IMR-90 (cell line): ENCODE data around the gene EPB41L2. TPM values are rescaled to one million over a fixed set of nuclear protein-coding genes. Genes with fewer than 3 reads are reported as not detected.
A peak's percentile ranks its signal among the peaks of the same experiment; 100 is the strongest.

ENCODE experiments used
- ATAC-seq: fragments of 200-7000 bp; cut with Tn5 transposase; 2 replicates; pipeline ENCODE4 v1.9.1; 2020; ENCODE audit warnings: low read depth, mild to moderate bottlenecking, moderate library complexity
- BruUV-seq: library from RNA; stranded (reverse); fragments of 400-500 nt; replicated peaks from 2 replicates; lab custom pipeline; 2021; lab: Mats Ljungman, UMichigan
- CTCF ChIA-PET: fragments of 300-600 bp; formaldehyde crosslinking; extraction: SDS; loops from one replicate; lab custom pipeline; 2021; ENCODE audit warnings: antibody characterized with exemption; lab: Yijun Ruan, JAX
- POLR2A ChIA-PET: fragments of 300-600 bp; sonication (Branson Sonifier 250); formaldehyde crosslinking; loops from one replicate; lab custom pipeline; 2022; ENCODE audit warnings: antibody characterized with exemption; ENCODE audit not compliant: unreplicated experiment; lab: Charles Lee
- DNase-seq: peaks from one replicate; pipeline ENCODE4 v3.0.0; 2013
- H2AFZ ChIP-seq: replicated peaks from 2 replicates; pipeline ENCODE3; 2013; ENCODE audit warnings: low read length, mild to moderate bottlenecking; ENCODE audit not compliant: poor library complexity
- H2AK5ac ChIP-seq: 2 replicates; pipeline ENCODE4 v1.6.1; 2013; ENCODE audit warnings: low read depth, low read length, inconsistent platforms
- H2AK9ac ChIP-seq: replicated peaks from 2 replicates; pipeline ENCODE3; 2013; ENCODE audit warnings: mild to moderate bottlenecking, low read depth, low read length, moderate library complexity; ENCODE audit not compliant: poor library complexity
- H2BK120ac ChIP-seq: 2 replicates; pipeline ENCODE4 v1.6.1; 2013; ENCODE audit warnings: low read depth, low read length, inconsistent platforms
- H2BK15ac ChIP-seq: 3 replicates; pipeline ENCODE4 v1.6.1; 2013; ENCODE audit warnings: low read depth, low read length, inconsistent platforms
- H2BK20ac ChIP-seq: 2 replicates; pipeline ENCODE4 v1.6.1; 2013; ENCODE audit warnings: low read depth, mild to moderate bottlenecking, inconsistent platforms, low read length, moderate library complexity
- H2BK5ac ChIP-seq: 2 replicates; pipeline ENCODE4 v1.6.1; 2013; ENCODE audit warnings: mild to moderate bottlenecking, low read depth, low read length, inconsistent platforms; ENCODE audit not compliant: poor library complexity, severe bottlenecking
- H3K14ac ChIP-seq: replicated peaks from 2 replicates; pipeline ENCODE4 v1.6.1; 2013; ENCODE audit warnings: low read depth, low read length, inconsistent platforms
- H3K18ac ChIP-seq: 2 replicates; pipeline ENCODE4 v1.6.1; 2013; ENCODE audit warnings: low read depth, low read length, control low read depth
- H3K23ac ChIP-seq: 2 replicates; pipeline ENCODE4 v1.6.1; 2013; ENCODE audit warnings: low read depth, low read length, inconsistent platforms
- H3K27ac ChIP-seq: 2 replicates; pipeline ENCODE4 v1.5.1; 2013; ENCODE audit warnings: mild to moderate bottlenecking, control low read depth, low read length; ENCODE audit not compliant: insufficient read depth
- H3K27me3 ChIP-seq: 2 replicates; pipeline ENCODE4 v1.6.1; 2013; ENCODE audit warnings: low read length; ENCODE audit not compliant: control insufficient read depth, insufficient read depth
- H3K36me3 ChIP-seq: 2 replicates; pipeline ENCODE4 v1.6.1; 2013; ENCODE audit warnings: low read length, mixed read lengths; ENCODE audit not compliant: control insufficient read depth, insufficient read depth
- H3K4ac ChIP-seq: 2 replicates; pipeline ENCODE4 v1.6.1; 2013; ENCODE audit warnings: low read depth, low read length, inconsistent platforms
- H3K4me1 ChIP-seq: 2 replicates; pipeline ENCODE4 v1.6.1; 2013; ENCODE audit warnings: low read length, mixed read lengths; ENCODE audit not compliant: control insufficient read depth, insufficient read depth
- H3K4me2 ChIP-seq: 2 replicates; pipeline ENCODE4 v1.6.1; 2013; ENCODE audit warnings: low read depth, mild to moderate bottlenecking, control low read depth, low read length, moderate library complexity
- H3K4me3 ChIP-seq: 2 replicates; pipeline ENCODE4 v1.5.1; 2013; ENCODE audit warnings: low read depth, mild to moderate bottlenecking, control low read depth, low read length, moderate library complexity; ENCODE audit not compliant: insufficient read depth
- H3K56ac ChIP-seq: 2 replicates; pipeline ENCODE4 v1.6.1; 2013; ENCODE audit warnings: low read length, inconsistent platforms; ENCODE audit not compliant: insufficient read depth; ENCODE audit errors: extremely low read depth
- H3K79me1 ChIP-seq, 2 experiments: 2 replicates each; pipeline ENCODE4 v1.6.1; 2013; ENCODE audit warnings: low read length in 2 of 2, inconsistent platforms in 1 of 2, low read depth in 1 of 2
- H3K9ac ChIP-seq: 2 replicates; pipeline ENCODE4 v1.6.1; 2013; ENCODE audit warnings: low read depth, low read length, control low read depth
- H3K9me1 ChIP-seq: 2 replicates; pipeline ENCODE4 v1.6.1; 2013; ENCODE audit warnings: low read length, inconsistent platforms; ENCODE audit not compliant: insufficient read depth
- H3K9me3 ChIP-seq: 2 replicates; pipeline ENCODE4 v1.6.1; 2013; ENCODE audit warnings: low read length; ENCODE audit not compliant: control insufficient read depth, insufficient read depth
- H4K20me1 ChIP-seq: 2 replicates; pipeline ENCODE4 v1.6.1; 2013; ENCODE audit warnings: low read length, inconsistent platforms; ENCODE audit not compliant: insufficient read depth
- H4K5ac ChIP-seq: 2 replicates; pipeline ENCODE4 v1.6.1; 2013; ENCODE audit warnings: mild to moderate bottlenecking, low read depth, low read length, control low read depth
- H4K8ac ChIP-seq, 2 experiments: 2 replicates each; pipeline ENCODE4 v1.6.1; 2013; ENCODE audit warnings: low read depth in 2 of 2, low read length in 2 of 2, control low read depth in 1 of 2, inconsistent platforms in 1 of 2
- H4K91ac ChIP-seq: 2 replicates; pipeline ENCODE4 v1.6.1; 2013; ENCODE audit warnings: low read depth, low read length, inconsistent platforms; ENCODE audit not compliant: insufficient read depth
- BHLHE40 ChIP-seq: fragments of 150-350 bp; IDR thresholded peaks from 2 replicates; pipeline ENCODE4 v1.6.1; 2016; ENCODE audit warnings: mild to moderate bottlenecking, low read depth, low read length
- CEBPB ChIP-seq: IDR thresholded peaks from 2 replicates; pipeline ENCODE4 v1.6.1; 2012; ENCODE audit warnings: low read depth, low read length, improper control_type of control experiment
- CHD1 ChIP-seq: IDR thresholded peaks from 2 replicates; pipeline ENCODE4 v1.6.1; 2012; ENCODE audit warnings: low read depth, low read length, improper control_type of control experiment
- CTCF ChIP-seq: conservative IDR thresholded peaks from 2 replicates; pipeline ENCODE4 v1.5.1; 2012; ENCODE audit warnings: mild to moderate bottlenecking, low read depth, low read length, improper control_type of control experiment
- ELK1 ChIP-seq: fragments of 150-350 bp; IDR thresholded peaks from 2 replicates; pipeline ENCODE4 v1.6.1; 2016; ENCODE audit warnings: low read depth, mild to moderate bottlenecking, low read length, moderate library complexity, borderline replicate concordance
- FOS ChIP-seq: fragments of 150-350 bp; IDR thresholded peaks from 2 replicates; pipeline ENCODE4 v1.6.1; 2016; ENCODE audit warnings: low read depth, low read length
- MAFK ChIP-seq: IDR thresholded peaks from 2 replicates; pipeline ENCODE4 v1.6.1; 2012; ENCODE audit warnings: low read depth, low read length, improper control_type of control experiment
- MAZ ChIP-seq: IDR thresholded peaks from 2 replicates; pipeline ENCODE4 v1.6.1; 2012; ENCODE audit warnings: low read depth, mild to moderate bottlenecking, low read length, improper control_type of control experiment, moderate library complexity, borderline replicate concordance
- MXI1 ChIP-seq: IDR thresholded peaks from 2 replicates; pipeline ENCODE4 v1.6.1; 2012; ENCODE audit warnings: low read depth, mild to moderate bottlenecking, low read length, moderate library complexity, borderline replicate concordance
- NFE2L2 ChIP-seq: fragments of 150-350 bp; IDR thresholded peaks from 2 replicates; pipeline ENCODE4 v1.6.1; 2016; ENCODE audit warnings: low read depth, mild to moderate bottlenecking, low read length
- POLR2A ChIP-seq: IDR thresholded peaks from 2 replicates; pipeline ENCODE4 v1.6.1; 2012; ENCODE audit warnings: mild to moderate bottlenecking, low read depth, low read length
- RAD21 ChIP-seq: IDR thresholded peaks from 2 replicates; pipeline ENCODE4 v1.6.1; 2012; ENCODE audit warnings: low read length, improper control_type of control experiment
- RCOR1 ChIP-seq: IDR thresholded peaks from 2 replicates; pipeline ENCODE4 v1.6.1; 2012; ENCODE audit warnings: mild to moderate bottlenecking, low read length, improper control_type of control experiment; ENCODE audit not compliant: insufficient replicate concordance
- RFX5 ChIP-seq: IDR thresholded peaks from 2 replicates; pipeline ENCODE4 v1.8.0; 2012; ENCODE audit warnings: low read depth, mild to moderate bottlenecking, low read length, moderate library complexity
- SMC3 ChIP-seq: fragments of 150-350 bp; IDR thresholded peaks from 2 replicates; pipeline ENCODE4 v1.6.1; 2016; ENCODE audit warnings: low read depth, mild to moderate bottlenecking, antibody characterized with exemption, low read length, moderate library complexity
- USF2 ChIP-seq: fragments of 150-350 bp; IDR thresholded peaks from 2 replicates; pipeline ENCODE4 v1.6.1; 2017; ENCODE audit warnings: mild to moderate bottlenecking, antibody characterized with exemption, low read length, low read depth
- dilution Hi-C: fragments of 300-500 bp; cut with HindIII; formaldehyde crosslinking; loops from one replicate; pipeline ENCODE4 v1.14.3; 2018; ENCODE audit warnings: low sequenced_read_pairs; ENCODE audit not compliant: unreplicated experiment
- in situ Hi-C: fragments of 300-500 bp; cut with MboI; formaldehyde crosslinking; loops from 3 replicates; pipeline ENCODE4 v1.14.3; 2019; ENCODE audit warnings: low sequenced_read_pairs, inconsistent platforms, mixed read lengths
- intact Hi-C: fragments of 100-400 bp; cut with micrococcal nuclease; formaldehyde crosslinking; loops from 2 replicates; pipeline ENCODE4 v1.10.0; 2022
- polyA plus RNA-seq, 3 experiments: library from polyadenylated mRNA; depleted of rRNA; stranded (reverse); fragments of >200 nt; gene quantifications; 2 replicates each; pipeline ENCODE4 v1.2.3, GENCODE V29; 2012; ENCODE audit warnings: low replicate concordance in 1 of 3
- total RNA-seq: library from RNA; depleted of rRNA; stranded (reverse); fragments of >200 nt; gene quantifications from 2 replicates; pipeline ENCODE4 v1.2.3, GENCODE V29; 2012

Gene EPB41L2
- total and polyA plus RNA-seq, 2 of the 4 experiments (the other 2 are of a cell fraction) = 85.7 to 99.8 TPM

GRCh38 chr6:130981409-130981808 is 81.6 kb downstream of the EPB41L2 start:
- intact Hi-C loops = no loop called here

More at GRCh38 chr6:130981409-130981808, 81.6 kb downstream of the EPB41L2 start:
- Histone ChIP-seq H3K23ac (0 out of 2 replicates have a peak overlapping the region, but pooled peaks have one; percentile 31), H3K14ac (no peak overlapping the region), H3K56ac (no peak overlapping the region), H2AK9ac (no peak overlapping the region), H4K91ac (no peak overlapping the region), H3K27me3 (no peaks in the 10 kb centered on the region), H2BK5ac (no peak overlapping the region), H3K4me3 (no peak overlapping the region), H3K4me2 (no peak overlapping the region; the same call in 1 of the 2 replicates), H4K5ac (no peak overlapping the region), H2AK5ac (no peak overlapping the region), H3K27ac (no peak overlapping the region), H3K9me3 (no peaks in the 10 kb centered on the region), H3K4me1 (peaks cover 4% of the 10 kb centered on the region), H3K79me1 (peaks cover 43 to 74% of the 10 kb centered on the region in 2 experiments), H2AFZ (no peak overlapping the region), H3K9ac (no peak overlapping the region), H3K9me1 (peaks cover 6% of the 10 kb centered on the region; the same call in 1 of the 2 replicates), H4K20me1 (peaks cover 29% of the 10 kb centered on the region), H3K36me3 (no peaks in the 10 kb centered on the region), H2BK15ac (no peak overlapping the region), H4K8ac (no peak overlapping the region), H3K18ac (no peak overlapping the region), H2BK20ac (no peak overlapping the region), H3K4ac (no peak overlapping the region), H2BK120ac (no peak overlapping the region)
- in situ Hi-C loops = no loop called here
- CTCF ChIA-PET = interaction anchor here (0.6 kb wide), 1 partner anchor 186 kb away, joined by 3 read pairs; no protein-coding TSS in a partner anchor
- dilution Hi-C loops = no loop called here
- no peak for TF ChIP-seq FOS
- no peak for TF ChIP-seq ELK1
- no peak for TF ChIP-seq CTCF
- TF ChIP-seq RCOR1 = no peak
- TF ChIP-seq NFE2L2 = no peak
- TF ChIP-seq CHD1 = no peak
- no peak for TF ChIP-seq MXI1
- TF ChIP-seq BHLHE40 = no peak
- TF ChIP-seq USF2 = no peak
- no peak for TF ChIP-seq POLR2A
- no peak for TF ChIP-seq MAZ
- no peak for TF ChIP-seq MAFK
- TF ChIP-seq SMC3 = no peak
- TF ChIP-seq RAD21 = no peak
- no peak for TF ChIP-seq CEBPB
- no peak for TF ChIP-seq RFX5
- DNase-seq (peak; percentile 84), ATAC-seq (peak; percentile 51)
- BruUV-seq = no TSS peak
- POLR2A ChIA-PET = no interaction called here
